NB4 (cell line): ENCODE measurements around the gene BPIFA1.

Source experiments
- MYC ChIP-seq: IDR thresholded peaks from 2 replicates; pipeline ENCODE4 v1.6.1; 2011; ENCODE audit warnings: low read depth, low read length
- POLR2A ChIP-seq: IDR thresholded peaks from 2 replicates; pipeline ENCODE4 v1.6.1; 2011; ENCODE audit warnings: mild to moderate bottlenecking; ENCODE audit not compliant: insufficient read length; ENCODE audit errors: extremely low read depth
- TF ChIP-seq, protein P1 (sequence below): IDR thresholded peaks from one replicate; pipeline ENCODE4 v1.5.1; 2012; ENCODE audit warnings: low read depth, low read length
- TF ChIP-seq, protein P2 (sequence below): IDR thresholded peaks from 2 replicates; pipeline ENCODE4 v1.6.1; 2011; ENCODE audit warnings: low read depth, low read length

DNA sequence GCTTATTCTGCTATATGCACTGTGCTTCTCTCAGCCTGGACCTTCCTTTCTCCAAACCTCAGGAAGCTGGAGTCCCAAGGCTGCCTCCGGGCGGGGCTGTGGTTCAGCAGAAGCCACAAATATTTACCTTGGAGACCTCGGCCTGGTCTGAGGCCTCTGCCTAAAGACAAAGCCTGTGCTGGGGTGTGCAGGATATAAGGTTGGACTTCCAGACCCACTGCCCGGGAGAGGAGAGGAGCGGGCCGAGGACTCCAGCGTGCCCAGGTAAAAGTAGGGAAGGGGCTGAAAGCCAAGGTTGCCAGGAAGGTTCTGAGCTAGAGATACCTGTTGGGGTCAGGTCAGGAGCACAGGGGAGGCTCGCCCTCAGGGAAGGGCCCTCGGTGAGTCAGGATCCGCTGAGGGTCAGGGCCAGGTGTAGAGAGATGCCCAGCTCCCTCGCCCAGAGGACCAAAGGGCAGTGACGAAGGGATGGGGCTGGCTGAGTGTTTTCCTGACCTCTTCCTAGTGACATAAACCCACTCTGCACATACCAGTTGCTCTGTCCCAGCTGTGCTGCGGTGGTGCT is 47.3 kb downstream of the BPIFA1 start, which contains the start of gene BPIFB1:
- TF ChIP-seq, protein P1, sequence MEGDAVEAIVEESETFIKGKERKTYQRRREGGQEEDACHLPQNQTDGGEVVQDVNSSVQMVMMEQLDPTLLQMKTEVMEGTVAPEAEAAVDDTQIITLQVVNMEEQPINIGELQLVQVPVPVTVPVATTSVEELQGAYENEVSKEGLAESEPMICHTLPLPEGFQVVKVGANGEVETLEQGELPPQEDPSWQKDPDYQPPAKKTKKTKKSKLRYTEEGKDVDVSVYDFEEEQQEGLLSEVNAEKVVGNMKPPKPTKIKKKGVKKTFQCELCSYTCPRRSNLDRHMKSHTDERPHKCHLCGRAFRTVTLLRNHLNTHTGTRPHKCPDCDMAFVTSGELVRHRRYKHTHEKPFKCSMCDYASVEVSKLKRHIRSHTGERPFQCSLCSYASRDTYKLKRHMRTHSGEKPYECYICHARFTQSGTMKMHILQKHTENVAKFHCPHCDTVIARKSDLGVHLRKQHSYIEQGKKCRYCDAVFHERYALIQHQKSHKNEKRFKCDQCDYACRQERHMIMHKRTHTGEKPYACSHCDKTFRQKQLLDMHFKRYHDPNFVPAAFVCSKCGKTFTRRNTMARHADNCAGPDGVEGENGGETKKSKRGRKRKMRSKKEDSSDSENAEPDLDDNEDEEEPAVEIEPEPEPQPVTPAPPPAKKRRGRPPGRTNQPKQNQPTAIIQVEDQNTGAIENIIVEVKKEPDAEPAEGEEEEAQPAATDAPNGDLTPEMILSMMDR, result no peak
- TF ChIP-seq, protein P2, sequence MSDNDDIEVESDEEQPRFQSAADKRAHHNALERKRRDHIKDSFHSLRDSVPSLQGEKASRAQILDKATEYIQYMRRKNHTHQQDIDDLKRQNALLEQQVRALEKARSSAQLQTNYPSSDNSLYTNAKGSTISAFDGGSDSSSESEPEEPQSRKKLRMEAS, result no peak
- TF ChIP-seq POLR2A (no peak), MYC (no peak)
